Astrocyte of the spinal cord (primary cell): ENCODE data around the gene ZNF669.

Experiments used
- DNase-seq: peaks from one replicate; pipeline ENCODE4 v3.0.0; 2011; ENCODE audit warnings: low read depth, low spot score
- H3K4me3 ChIP-seq: 2 replicates; pipeline ENCODE4 v1.5.1; 2011; ENCODE audit warnings: low read depth, mild to moderate bottlenecking, low read length, moderate library complexity
- CTCF ChIP-seq: IDR thresholded peaks from 2 replicates; pipeline ENCODE4 v1.5.1; 2012; ENCODE audit warnings: low read depth, mild to moderate bottlenecking, low read length, inconsistent platforms
- in situ Hi-C: cut with HindIII; loops from 2 replicates; pipeline ENCODE4 v1.10.0; 2017; ENCODE audit warnings: low sequenced_read_pairs

ZNF669 gene

GRCh38 chr1:247060771-247061170 lies 43.4 kb downstream of the ZNF669 start:
- H3K4me3 ChIP-seq, result no peak overlapping the region
- no peak for TF ChIP-seq CTCF
- in situ Hi-C loops, result no loop called here
- no peak for DNase-seq

- in situ Hi-C loops, result no loop called here
Observed at GRCh38 chr1:247056071-247056470, 48.1 kb downstream of the ZNF669 start.

GRCh38 chr1:247054992-247055415 lies 49.2 kb downstream of the ZNF669 start:
- peak; percentile 52 for DNase-seq
- in situ Hi-C loops, result no loop called here
- TF ChIP-seq CTCF, result no peak
- H3K4me3 ChIP-seq, result no peak overlapping the region

More at GRCh38 chr1:247056071-247056470, 48.1 kb downstream of the ZNF669 start:
- DNase-seq, result no peak
- H3K4me3 ChIP-seq, result no peak overlapping the region
- TF ChIP-seq CTCF, result no peak
